HG02870 (cell line): ENCODE results near the gene CHST12.
"Not testable (repeated sequence)": the region's sequence is repeated elsewhere in the genome, so short reads cannot be mapped to it uniquely, and the experiment has no call there.

Experiments
- ATAC-seq: cut with Tn5 transposase; IDR thresholded peaks from one replicate; pipeline ENCODE4 v1.9.1; 2021; ENCODE audit warnings: mild to moderate bottlenecking, moderate library complexity; ENCODE audit not compliant: unreplicated experiment

The CHST12 gene

DNA sequence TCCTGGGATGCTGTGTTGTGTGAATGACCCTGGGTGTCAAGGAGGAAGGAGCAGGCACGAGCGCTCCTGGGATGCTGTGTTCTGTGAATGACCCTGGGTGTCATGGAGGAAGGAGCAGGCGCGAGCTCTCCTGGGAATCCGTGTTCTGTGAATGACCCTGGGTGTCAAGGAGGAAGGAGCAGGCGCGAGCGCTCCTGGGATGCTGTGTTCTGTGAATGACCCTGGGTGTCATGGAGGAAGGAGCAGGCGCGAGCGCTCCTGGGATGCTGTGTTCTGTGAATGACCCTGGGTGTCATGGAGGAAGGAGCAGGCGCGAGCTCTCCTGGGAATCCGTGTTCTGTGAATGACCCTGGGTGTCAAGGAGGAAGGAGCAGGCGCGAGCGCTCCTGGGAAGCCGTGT lies 25.9 kb upstream of the CHST12 start:
- ATAC-seq, result not testable (repeated sequence)

DNA sequence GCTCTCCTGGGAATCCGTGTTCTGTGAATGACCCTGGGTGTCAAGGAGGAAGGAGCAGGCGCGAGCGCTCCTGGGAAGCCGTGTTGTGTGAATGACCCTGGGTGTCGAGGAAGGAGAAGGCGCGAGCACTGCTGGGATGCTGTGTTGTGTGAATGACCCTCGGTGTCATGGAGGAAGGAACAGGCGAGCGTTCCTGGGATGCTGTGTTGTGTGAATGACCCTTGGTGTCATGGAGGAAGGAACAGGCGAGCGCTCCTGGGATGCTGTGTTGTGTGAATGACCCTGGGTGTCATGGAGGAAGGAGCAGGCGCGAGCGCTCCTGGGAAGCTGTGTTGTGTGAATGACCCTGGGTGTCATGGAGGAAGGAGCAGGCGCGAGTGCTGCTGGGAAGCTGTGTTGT lies 25.3 kb upstream of the CHST12 start:
- not testable (repeated sequence) for ATAC-seq

DNA sequence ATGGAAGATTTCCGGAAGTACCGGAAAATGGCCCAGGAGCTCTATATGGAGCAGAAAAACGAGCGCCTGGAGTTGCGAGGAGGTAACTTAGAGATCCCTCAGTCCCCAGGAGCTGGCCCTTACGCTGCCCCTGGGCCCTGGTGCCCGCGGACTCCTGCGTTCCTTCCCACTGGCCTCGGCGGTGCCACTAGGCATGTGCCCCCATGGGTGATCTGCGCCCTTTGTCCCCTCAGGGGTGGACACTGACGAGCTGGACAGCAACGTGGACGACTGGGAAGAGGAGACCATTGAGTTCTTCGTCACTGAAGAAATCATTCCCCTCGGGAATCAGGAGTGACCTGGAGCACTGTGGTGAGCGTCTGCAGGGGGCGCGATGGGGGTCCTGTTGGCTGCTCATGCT lies 24.2 kb upstream of the CHST12 start:
- no peak for ATAC-seq

DNA sequence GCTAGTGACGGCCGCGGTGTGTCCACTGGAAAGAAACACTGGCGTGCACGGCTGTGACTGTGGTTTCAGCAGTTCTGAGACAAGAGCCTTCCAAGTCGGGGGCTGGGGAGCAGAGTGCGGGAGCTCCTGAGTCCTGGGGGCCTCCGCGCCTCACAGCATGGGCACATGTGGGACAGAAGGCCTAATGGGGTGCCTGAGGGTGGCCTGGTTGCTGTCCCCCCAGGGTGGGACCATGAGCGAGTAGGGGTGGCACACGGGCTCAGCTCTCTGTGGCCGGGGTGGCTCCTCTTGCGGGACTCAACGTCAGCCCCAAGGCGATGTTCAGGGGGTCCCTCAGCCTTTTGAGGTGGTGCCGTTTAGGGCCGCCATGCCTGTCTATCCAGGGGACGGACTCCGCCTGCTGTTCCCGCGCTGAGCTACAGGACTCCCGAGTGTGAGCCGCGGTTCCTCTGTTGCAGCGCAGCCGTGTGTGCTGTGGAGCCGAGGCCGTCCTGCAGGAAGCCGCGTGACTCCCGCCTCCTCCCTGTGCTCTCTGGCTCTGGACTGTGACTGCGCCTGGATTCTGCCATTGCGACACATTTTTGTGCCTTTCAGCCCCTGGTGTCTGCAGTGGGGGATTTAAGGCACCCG lies 23.5 kb upstream of the CHST12 start:
- no peak for ATAC-seq

DNA sequence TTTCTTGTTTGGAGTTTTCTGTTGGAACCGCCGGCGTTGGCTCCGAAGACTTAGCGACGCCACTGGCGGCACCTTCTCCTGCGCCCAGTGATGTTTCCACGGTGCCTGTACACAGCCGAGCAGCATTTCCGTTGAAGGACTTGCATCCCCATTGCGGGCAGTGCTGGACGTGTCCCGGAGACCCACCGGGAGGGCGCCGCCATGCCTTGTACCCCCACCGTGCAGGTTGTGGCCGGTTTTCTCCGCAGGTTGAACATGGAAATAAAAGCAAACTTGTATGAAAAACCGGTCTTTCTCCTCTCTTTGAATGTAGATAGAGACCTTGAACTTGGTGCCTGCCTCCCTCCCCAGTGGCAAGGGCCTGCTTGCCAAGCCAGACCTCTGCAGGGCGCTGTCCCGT lies 22.9 kb upstream of the CHST12 start:
- no peak for ATAC-seq

DNA sequence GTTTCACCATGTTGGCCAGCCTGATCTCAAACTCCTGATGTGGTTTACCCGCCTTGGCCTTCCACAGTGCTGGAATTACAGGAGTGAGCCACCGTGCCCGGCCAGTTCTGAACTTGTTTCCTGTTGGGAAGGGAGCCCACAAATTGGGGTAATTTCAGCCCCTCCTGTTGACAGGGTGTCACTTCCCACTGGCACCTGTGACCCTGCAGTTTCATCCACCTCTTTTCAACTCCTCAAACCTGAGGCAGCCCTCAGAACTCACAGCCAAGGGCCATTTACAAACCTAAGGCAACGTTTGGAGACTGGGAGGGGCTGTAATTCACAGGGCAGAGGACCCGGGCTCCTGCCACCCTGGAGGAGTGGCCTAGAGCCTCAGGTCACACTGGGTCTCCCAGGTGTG lies 22.2 kb upstream of the CHST12 start:
- ATAC-seq, result no peak

DNA sequence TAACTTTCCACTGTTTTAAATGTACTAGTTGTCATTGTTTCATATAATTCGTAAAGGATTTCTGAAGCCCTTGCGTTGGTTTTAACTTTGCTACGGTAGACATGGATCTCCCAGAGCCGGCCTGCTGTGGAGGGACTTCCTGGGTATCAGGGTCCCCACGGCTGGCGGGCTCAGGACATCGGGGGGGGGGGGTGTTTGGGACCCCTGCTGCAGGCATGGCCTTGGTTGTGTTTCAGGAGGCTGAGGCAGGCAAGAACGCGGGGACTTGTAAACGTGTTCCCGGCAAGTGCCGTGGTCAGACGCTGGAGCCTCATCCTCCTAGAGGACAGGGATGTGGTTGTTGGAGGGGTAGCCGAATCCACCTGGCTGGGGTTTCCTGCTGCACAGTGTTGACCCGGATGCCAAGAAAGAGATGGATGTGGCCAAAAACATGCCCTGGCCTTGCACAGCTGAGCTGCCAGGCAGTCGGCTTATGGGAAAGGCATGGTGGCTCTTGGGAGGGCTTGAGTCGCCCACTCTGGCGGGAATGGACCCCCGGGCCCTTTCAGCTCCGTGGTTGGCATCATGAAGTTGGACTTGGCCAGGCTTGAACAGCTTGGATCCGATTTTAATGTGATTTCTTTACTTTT lies 21.4 kb upstream of the CHST12 start:
- no peak for ATAC-seq

DNA sequence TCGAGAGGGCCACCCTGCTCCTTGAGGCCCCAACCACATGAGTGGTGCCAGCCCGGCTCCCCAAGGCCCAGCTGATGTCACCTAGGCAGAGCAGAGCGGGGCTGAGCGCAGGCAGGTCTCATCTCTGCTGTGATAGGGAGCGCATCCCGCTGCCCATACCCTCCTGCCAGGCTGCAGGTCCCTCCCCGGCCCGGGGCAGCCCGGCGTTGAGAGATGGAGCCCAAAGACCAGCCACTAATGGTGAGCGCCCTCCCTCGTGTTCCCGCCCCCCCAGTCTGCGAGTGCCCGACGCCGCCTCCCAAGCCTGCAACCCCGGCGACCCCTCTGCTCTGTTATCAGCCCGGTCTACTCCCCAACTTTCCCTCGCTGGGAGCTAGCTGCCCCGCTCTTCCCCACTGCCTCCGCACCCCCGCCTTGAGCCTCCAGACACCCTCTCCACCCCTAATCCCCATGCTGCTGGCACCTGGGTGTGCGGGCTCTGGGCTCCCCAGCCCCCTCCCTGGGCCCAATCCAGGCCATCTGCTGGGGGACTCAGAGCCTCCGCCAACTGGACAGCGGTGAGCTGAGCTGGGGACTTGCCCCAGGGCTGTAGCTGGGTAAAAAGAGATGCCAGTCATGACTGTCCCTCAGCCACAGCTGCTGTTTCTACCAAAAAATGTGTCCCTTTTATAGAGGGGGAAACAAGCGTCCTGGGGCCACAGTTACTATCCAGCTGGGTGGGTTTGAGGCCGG lies 19.7 kb upstream of the CHST12 start:
- ATAC-seq, result no peak

DNA sequence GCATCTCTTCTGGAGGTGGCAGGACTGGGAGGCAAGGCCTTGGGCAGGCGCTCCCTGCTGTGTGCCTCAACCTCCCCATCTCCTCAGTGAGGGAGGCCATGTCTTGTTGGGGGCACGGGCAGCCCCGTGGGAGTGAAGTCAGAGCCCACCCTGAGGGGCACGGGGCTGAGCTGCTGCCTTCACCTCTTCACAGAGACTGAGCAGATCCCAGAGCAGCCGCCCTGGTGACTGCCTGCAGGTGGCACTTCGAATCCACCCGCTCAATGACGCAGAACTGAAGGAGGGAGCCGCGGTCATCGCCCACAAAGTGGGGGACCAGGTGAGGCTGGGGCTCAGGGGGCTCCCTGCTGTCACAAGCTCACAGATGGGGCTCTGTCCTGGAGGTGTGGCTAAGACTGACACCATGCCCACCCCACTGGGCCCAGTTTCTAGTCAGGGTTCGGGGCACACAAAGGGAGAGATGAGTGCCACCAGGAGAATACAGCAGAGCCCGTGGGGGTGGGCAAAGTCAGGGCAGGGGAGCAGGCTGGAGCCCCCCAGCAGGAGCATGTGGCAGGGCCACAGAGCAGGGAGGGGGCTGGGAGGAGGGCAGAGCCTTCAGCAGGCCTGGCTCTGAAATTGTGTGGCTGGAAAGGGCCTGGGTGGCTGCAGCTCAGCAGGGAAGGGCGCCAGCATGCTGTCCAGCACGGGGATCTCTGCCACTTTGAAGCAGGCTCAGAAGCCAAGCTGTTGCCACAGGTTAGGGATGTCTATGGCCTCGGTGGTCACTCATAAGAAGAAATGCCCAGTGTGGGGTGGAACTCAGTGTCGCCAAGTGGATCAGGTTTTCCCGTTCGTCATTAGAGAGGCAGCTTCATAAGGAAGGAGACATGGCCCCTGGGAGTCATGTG lies 18.8 kb upstream of the CHST12 start:
- no peak for ATAC-seq

DNA sequence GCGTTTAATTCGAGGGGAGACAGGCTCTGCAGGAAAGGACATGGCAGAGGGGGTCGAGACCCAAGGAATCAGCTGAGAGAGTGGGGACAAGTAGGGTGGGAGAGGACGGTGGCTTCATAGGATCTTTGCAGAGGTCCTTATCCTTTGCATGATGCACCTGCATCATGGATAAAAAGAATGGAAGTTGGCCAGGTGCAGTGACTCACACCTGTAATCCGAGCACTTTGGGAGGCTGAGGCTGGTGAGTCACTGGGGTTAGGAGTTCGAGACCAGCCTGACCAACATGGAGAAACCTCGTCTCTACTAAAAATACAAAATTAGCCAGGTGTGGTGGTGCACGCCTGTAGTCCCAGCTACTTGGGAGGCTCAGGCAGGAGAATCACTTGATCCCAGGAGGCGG lies 17.3 kb upstream of the CHST12 start:
- ATAC-seq, result not testable (repeated sequence)

DNA sequence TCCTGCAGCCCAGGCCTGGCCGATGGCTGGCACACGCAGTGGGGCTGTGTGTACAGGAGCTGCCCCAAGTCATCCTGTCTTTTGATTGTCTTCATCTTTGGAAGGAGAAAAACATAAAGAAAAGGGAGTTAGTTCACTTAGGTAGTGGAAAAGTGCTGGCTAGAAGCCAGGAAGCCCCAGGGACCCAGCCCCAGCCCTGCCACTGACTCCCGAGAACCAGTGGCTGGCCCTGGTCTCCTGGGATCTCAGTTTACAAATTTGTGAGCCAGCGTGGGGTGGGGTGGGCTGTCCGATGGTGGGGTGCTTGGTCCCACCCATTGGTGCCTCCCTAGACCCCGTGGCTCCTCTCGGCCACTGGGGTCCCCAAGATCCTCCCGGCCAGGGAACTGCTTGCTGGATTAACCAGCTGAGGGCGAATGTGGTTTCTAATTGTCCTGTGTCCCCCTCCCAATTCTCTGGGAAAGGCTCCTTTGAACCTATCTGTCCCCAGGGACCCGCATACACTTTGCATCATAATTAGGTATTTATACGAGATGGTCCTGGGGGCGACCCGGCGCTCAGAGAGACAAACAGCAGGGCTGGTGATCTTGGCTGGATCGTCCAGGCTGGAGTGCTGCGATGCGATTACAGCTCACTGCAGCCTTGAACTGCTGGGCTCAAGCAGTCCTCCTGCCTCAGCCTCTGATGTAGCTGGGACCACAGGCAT lies 16.3 kb upstream of the CHST12 start:
- ATAC-seq, result no peak

DNA sequence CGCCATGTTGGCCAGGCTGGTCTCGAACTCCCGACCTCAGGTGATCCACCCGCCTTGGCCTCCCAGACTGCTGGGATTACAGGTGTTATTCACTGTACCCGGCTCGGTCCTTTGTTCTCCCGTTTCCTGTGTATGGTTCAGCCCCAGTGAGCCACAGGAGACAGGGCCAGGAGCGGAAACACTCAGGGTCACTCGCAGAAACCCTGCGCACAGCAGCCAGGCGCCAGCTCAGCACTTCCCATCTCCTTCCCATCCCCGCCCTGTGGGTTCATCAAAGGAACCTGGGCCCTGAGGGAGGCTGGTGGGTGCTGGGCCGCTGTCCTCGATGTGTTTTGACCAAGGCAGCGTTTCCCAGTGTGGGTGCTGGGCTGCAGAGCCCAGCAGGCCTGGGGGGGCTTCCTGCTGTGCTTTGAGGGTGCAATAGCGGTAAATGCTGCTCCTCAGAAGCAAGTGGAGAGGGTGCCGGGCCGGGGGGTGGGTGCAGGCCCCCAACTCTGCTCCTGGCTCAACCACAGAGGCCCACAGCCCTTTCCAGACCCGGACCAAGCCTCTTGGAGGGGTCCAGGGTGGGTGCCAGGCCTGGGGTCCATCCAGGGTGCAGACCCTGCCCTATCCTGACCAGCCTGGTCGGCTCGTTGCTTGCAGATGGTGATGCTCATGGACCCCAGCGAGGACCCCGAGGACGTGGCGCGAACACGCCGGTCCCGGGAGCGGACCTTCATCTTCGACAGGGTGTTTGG lies 15.3 kb upstream of the CHST12 start:
- no peak for ATAC-seq

DNA sequence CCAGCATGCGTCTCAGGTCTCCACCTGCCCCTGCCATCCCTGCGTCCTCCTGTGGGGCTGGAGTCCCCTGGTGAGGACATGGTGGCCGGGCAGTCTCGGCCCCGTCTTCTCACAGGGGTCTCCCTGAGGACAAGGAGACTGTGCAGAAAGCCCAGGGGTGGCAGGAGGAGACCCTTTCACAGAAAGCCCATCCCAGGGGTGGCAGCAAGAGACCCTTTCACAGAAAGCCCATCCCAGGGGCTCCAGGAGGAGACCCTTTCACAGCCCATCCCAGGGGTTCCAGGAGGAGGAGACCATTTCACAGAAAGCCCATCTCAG lies 14.8 kb upstream of the CHST12 start:
- no peak for ATAC-seq

DNA sequence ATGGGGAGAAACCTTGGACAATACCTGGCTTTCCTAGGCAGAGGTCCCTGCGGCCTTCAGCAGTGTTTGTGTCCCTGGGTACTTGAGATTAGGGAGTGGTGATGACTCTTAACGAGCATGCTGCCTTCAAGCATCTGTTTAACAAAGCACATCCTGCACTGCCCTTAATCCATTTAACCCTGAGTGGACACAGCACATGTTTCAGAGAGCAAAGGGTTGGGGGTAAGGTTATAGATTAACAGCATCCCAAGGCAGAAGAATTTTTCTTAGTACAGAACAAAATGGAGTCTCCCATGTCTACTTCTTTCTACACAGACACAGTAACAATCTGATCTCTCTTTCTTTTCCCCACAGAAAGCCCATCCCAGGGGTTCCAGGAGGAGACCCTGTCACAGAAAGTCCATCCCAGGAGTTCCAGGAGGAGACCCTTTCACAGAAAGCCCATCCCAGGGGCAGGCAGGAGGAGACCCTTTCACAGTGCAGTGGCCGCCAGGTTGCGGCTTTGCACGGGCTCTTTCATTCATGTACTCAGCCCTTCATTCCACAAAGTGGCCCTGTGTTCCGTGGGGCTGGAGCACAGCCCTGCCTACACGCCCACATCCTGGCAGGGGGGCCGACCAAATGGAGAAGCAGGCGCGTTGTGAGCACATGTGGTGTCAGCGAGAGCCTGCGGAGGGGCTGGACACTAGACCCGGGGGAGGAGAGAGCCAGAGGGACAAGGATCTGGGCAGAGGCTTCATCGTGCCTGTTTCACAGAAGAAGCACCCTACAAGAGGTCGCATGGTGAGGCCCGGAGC lies 13.2 kb upstream of the CHST12 start:
- ATAC-seq, result not testable (repeated sequence)

DNA sequence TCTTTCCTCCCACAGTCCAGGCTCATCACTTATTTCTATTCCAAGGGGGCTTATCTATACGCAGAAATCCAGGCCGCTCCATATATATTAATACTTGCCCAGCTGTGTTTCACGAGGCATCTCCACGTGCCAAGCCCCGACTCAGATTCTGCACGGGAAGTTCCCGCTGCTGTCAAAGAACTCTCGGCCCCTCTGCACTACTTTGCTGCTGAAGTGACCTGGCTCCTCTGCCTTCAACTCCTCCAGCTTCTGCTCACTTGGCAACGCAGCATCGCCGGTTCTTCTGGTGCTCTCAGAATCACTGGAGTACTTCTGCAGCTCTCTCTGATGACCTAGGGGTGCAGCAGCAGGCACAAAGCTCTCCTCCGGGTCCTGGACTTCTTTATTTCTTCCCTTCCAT lies 9.7 kb upstream of the CHST12 start:
- ATAC-seq, result no peak

DNA sequence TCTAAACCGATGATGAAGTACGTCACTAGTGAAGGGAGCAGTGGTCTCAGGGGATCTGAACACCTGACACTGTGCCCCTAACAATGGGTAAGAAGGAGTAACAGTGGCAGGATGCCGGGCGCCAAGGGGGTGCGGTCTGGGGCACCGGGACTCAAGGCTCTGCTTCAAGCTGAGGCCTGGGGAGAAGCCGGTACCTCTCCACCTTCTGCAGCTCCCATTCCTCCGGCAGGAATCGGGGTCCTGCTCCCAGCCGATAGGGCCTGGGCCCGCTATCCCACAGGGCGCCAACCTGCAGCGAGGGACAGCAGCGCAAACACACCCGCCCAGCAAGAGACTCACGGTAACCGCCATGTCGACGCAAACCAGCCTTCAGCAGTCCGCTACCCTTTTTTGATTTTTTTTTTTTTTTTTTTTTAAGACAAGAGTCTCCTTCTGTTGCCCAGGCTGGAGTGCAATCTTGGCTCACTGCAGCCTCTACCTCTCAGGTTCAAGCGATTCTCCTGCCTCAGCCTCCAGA lies 8.8 kb upstream of the CHST12 start:
- no peak for ATAC-seq

DNA sequence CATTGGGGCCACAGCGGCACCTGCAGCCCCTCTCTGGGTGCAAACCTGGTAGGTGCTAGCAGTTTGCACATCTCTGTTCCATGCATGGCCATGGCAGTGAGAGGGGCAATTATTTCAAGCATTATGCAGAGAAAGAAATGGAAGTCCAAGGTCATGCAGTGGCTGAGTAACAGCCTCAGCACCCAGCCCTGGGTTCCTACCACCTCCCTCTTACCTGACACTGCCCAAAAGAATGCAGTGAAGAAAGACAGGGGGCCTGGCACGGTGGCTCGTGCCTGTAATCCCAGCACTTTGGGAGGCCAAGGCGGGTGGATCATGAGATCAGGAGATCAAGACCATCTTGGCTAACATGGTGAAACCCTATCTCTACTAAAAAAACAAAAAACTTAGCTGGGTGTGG lies 4.9 kb upstream of the CHST12 start:
- ATAC-seq, result no peak

DNA sequence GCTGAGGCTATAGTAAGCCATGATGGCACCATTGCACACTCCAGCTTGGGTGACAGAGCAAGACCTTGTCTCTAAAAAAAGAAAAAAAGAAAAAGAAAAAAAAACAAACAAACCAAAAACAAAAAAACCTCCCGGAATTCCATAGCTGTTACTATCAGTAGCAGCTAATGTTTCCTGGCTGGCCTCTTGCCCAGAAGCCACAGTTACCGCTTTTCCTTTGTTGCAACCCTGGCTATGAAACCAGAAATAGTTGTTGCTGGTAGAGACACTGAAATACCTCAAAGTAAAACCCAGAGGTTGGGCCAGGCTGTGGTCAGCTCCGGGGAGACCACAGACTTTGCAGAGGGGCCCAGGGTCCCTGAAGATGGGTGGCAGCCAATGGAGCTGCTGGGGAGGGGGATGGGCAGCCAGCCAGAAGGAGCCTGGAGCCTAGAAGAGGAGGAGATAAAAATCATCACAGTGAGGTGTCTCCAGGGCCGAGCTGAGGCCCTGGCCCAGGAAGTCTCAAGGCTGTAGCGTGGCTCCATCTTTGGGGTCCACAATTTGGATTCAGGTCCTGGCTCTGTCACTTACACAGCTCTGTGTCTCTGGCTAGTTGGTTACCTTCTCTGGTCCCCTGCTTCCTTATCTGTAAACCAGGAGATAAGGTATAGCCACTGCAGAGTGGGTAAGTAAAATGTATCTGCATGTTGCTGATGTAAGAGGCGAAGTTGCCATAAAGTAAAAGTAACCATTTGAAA lies 3.4 kb upstream of the CHST12 start:
- no peak for ATAC-seq

DNA sequence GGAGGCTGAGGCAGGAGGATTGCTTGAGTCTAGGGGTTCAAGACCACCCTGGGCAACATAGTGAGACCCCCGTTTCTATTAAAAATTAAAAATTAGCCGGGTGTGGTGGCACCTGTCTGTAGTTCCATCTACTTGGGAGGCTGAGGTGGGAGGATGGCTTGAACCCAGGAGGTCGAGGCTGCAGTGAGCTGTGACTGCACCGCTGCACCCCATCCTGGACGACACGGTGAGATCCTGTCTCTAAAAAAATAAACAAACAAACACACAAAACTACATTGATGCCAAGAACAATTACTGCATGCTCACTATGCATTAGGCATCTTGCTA lies 761 bp upstream of the CHST12 start:
- ATAC-seq, result no peak
